SK-N-SH (cell line): ENCODE results near the gene DPAGT1. TPM values are rescaled to one million over a fixed set of nuclear protein-coding genes. Genes with fewer than 3 reads are reported as not detected.

Experiments used
- CTCF ChIA-PET: fragments of 300-600, 350-600 bp; formaldehyde crosslinking; extraction: SDS; loops from one replicate; lab custom pipeline; 2021; lab: Yijun Ruan, JAX
- POLR2A ChIA-PET: fragments of 350-600 bp; sonication (Branson Sonifier 250); formaldehyde crosslinking; extraction: SDS; loops from one replicate; lab custom pipeline; 2020; ENCODE audit warnings: antibody characterized with exemption, inconsistent platforms; lab: Yijun Ruan, JAX
- DNase-seq: peaks from one replicate; pipeline ENCODE4 v3.0.0; 2012
- H2AFZ ChIP-seq: fragments of 200-600 bp; sonication (generic); 2 replicates; pipeline ENCODE4 v1.8.1; 2016; ENCODE audit warnings: antibody characterized with exemption, mild to moderate bottlenecking, low read depth
- H3F3A ChIP-seq: fragments of 200-600 bp; sonication (generic); replicated peaks from 2 replicates; pipeline ENCODE3; 2016; ENCODE audit warnings: antibody characterized with exemption, mild to moderate bottlenecking; ENCODE audit not compliant: insufficient read depth
- H3K27ac ChIP-seq, 2 experiments: fragments of 200-500 bp in 1 of 2; fragments of 200-600 bp in 1 of 2; sonication (Bioruptor generic) in 1 of 2; sonication (generic), shearing (Covaris generic) in 1 of 2; 2 replicates each; pipeline versions ENCODE4 v1.5.1 to v1.6.1; 2014 to 2016; ENCODE audit warnings: low read depth in 2 of 2, inconsistent platforms in 1 of 2, low read length in 1 of 2, mild to moderate bottlenecking in 1 of 2, mixed read lengths in 1 of 2
- H3K27me3 ChIP-seq: fragments of 200-600 bp; sonication (generic), shearing (Covaris generic); 2 replicates; pipeline ENCODE4 v1.6.1; 2016; ENCODE audit warnings: mixed run types; ENCODE audit not compliant: insufficient read depth
- H3K36me3 ChIP-seq, 2 experiments: fragments of 200-500 bp in 1 of 2; fragments of 200-600 bp in 1 of 2; sonication (Bioruptor generic) in 1 of 2; sonication (generic) in 1 of 2; replicated peaks in 1 of 2; 2 replicates each; pipeline versions ENCODE3 to v1.5.1; 2014 to 2016; ENCODE audit warnings: low read length in 1 of 2, mild to moderate bottlenecking in 1 of 2; ENCODE audit not compliant: insufficient read depth in 2 of 2, control insufficient read depth in 1 of 2
- H3K4me1 ChIP-seq, 2 experiments: fragments of 200-500 bp in 1 of 2; fragments of 200-600 bp in 1 of 2; sonication (Bioruptor generic) in 1 of 2; sonication (generic), shearing (Covaris generic) in 1 of 2; 2 replicates each; pipeline versions ENCODE4 v1.5.1 to v1.6.1; 2014 to 2016; ENCODE audit warnings: low read depth in 1 of 2, low read length in 1 of 2, mixed run types in 1 of 2; ENCODE audit not compliant: insufficient read depth in 2 of 2, control insufficient read depth in 1 of 2
- H3K4me2 ChIP-seq: fragments of 200-600 bp; sonication (generic), shearing (Covaris generic); 2 replicates; pipeline ENCODE4 v1.6.1; 2017; ENCODE audit warnings: mixed run types
- H3K4me3 ChIP-seq, 2 experiments: fragments of 200-500 bp in 1 of 2; fragments of 200-600 bp in 1 of 2; sonication (Bioruptor generic) in 1 of 2; sonication (generic), shearing (Covaris generic) in 1 of 2; 2 replicates each; pipeline versions ENCODE4 v1.5.1 to v1.8.1; 2014 to 2016; ENCODE audit warnings: low read depth in 2 of 2, inconsistent platforms in 1 of 2, low read length in 1 of 2, mild to moderate bottlenecking in 1 of 2, mixed read lengths in 1 of 2, moderate library complexity in 1 of 2
- H3K79me2 ChIP-seq: fragments of 200-600 bp; sonication (generic); 2 replicates; pipeline ENCODE4 v1.8.1; 2017; ENCODE audit warnings: mild to moderate bottlenecking; ENCODE audit not compliant: insufficient read depth
- H3K9ac ChIP-seq: fragments of 200-600 bp; sonication (generic); 2 replicates; pipeline ENCODE4 v1.6.1; 2017; ENCODE audit warnings: mixed run types
- H3K9me2 ChIP-seq: fragments of 200-600 bp; sonication (generic); 2 replicates; pipeline ENCODE4 v1.6.1; 2017; ENCODE audit warnings: mixed run types
- H3K9me3 ChIP-seq: fragments of 200-600 bp; sonication (generic); 2 replicates; pipeline ENCODE4 v1.6.1; 2017; ENCODE audit warnings: mixed run types, mild to moderate bottlenecking, moderate library complexity
- H4K20me1 ChIP-seq: fragments of 200-600 bp; sonication (generic); 2 replicates; pipeline ENCODE4 v1.6.1; 2017; ENCODE audit warnings: mild to moderate bottlenecking, mixed run types; ENCODE audit not compliant: insufficient read depth
- CTCF ChIP-seq: fragments of 200-600 bp; sonication (generic); IDR thresholded peaks from 2 replicates; pipeline ENCODE4 v1.6.1; 2017; ENCODE audit warnings: antibody characterized with exemption, mild to moderate bottlenecking, moderate library complexity
- EZH2phosphoT487 ChIP-seq: fragments of 200-600 bp; sonication (generic); IDR thresholded peaks from 2 replicates; pipeline ENCODE4 v1.6.1; 2017; ENCODE audit warnings: low read depth, mixed run types, mild to moderate bottlenecking, antibody characterized with exemption, moderate library complexity, borderline replicate concordance
- FOXJ3 ChIP-seq: sonication (generic); formaldehyde crosslinking; IDR thresholded peaks from 2 replicates; pipeline ENCODE4 v1.5.1; 2020; ENCODE audit warnings: mild to moderate bottlenecking, missing genetic modification reagents
- GABPA ChIP-seq: IDR thresholded peaks from 2 replicates; pipeline ENCODE4 v1.4.0; 2012; ENCODE audit warnings: low read depth, mild to moderate bottlenecking
- MXI1 ChIP-seq: IDR thresholded peaks from 2 replicates; pipeline ENCODE4 v1.6.1; 2012; ENCODE audit warnings: mild to moderate bottlenecking, low read depth, low read length, improper control_type of control experiment
- NRF1 ChIP-seq: IDR thresholded peaks from 2 replicates; pipeline ENCODE4 v1.6.1; 2012; ENCODE audit warnings: low read depth, mild to moderate bottlenecking, low read length
- PBX3 ChIP-seq: IDR thresholded peaks from 2 replicates; pipeline ENCODE4; 2012
- POLR2AphosphoS5 ChIP-seq: IDR thresholded peaks from 2 replicates; pipeline ENCODE4 v1.6.1; 2012; ENCODE audit warnings: low read depth, low read length
- RCOR1 ChIP-seq: fragments of 150-350 bp; IDR thresholded peaks from 2 replicates; pipeline ENCODE4 v1.6.1; 2017; ENCODE audit warnings: antibody characterized with exemption, low read length
- RFX5 ChIP-seq: IDR thresholded peaks from 2 replicates; pipeline ENCODE4 v1.6.1; 2012; ENCODE audit warnings: mild to moderate bottlenecking, improper control_type of control experiment, low read length
- TEAD4 ChIP-seq: IDR thresholded peaks from 2 replicates; pipeline ENCODE4 v1.4.0; 2012; ENCODE audit warnings: mild to moderate bottlenecking, borderline replicate concordance; ENCODE audit not compliant: insufficient read depth
- WGBS: methylation state at CpG from one replicate; pipeline ENCODE4 v1.1.6; 2017; ENCODE audit warnings: low lambda C conversion rate; 5-methylcytosine and 5-hydroxymethylcytosine counted together
- polyA plus RNA-seq, 3 experiments: library from polyadenylated mRNA; depleted of rRNA; stranded (reverse); fragments of >200 nt; gene quantifications; 2 replicates each; pipeline ENCODE4 v1.2.3, GENCODE V29; 2012

DPAGT1 gene
- polyA plus RNA-seq, 1 of the 3 experiments (the other 2 are of a cell fraction), result 99.5 TPM

- TF ChIP-seq CTCF (peak; percentile 27), FOXJ3 (CRISPR knock-in tag) (no peak), NRF1 (peak; percentile 53), GABPA (peak; percentile 69; the same call in 1 of the 2 replicates), EZH2phosphoT487 (no peak), MXI1 (no peak; the same call in 1 of the 2 replicates), RFX5 (peak; percentile 82), RCOR1 (no peak; the same call in 1 of the 2 replicates), TEAD4 (no peak), POLR2AphosphoS5 (peak; percentile 74)
These were observed 44.5 kb downstream of the DPAGT1 start, which contains the start of gene HYOU1 (continued) for GRCh38 chr11:119057000-119057769.

GRCh38 chr11:119056421-119056999, 45.1 kb downstream of the DPAGT1 start:
- Histone ChIP-seq H2AFZ (peak overlapping the region; percentile 89), H3K36me3 (peaks cover 32 to 38% of the 10 kb centered on the region in 2 experiments), H3K4me1 (peaks cover 12 to 21% of the 10 kb centered on the region in 2 experiments; a peak in 2 of 4 replicates), H3K79me2 (peaks cover 33% of the 10 kb centered on the region), H3K9me2 (no peaks in the 10 kb centered on the region), H3F3A (peaks cover 11% of the 10 kb centered on the region), H3K9ac (peak overlapping the region; percentile 91), H3K27me3 (no peaks in the 10 kb centered on the region), H4K20me1 (no peaks in the 10 kb centered on the region), H3K9me3 (no peaks in the 10 kb centered on the region), H3K4me2 (peak overlapping the region; percentile 94), H3K4me3 (peak overlapping the region; percentile 82 to 90), H3K27ac (peak overlapping the region; percentile 77 to 84; a peak in 3 of 4 replicates)
- TF ChIP-seq CTCF, result 0 out of 2 replicates have a peak, but pooled peaks have one; percentile 27
- no peak for TF ChIP-seq PBX3
- DNase-seq, result peak; percentile 78
- ChIA-PET CTCF (interaction anchor here (0.8 to 2.1 kb wide), 14 partner anchors 8 to 284 kb away, joined by 3 to 8 read pairs (median 4); partner anchors contain the start of genes SLC37A4 and VPS11), POLR2A (interaction anchor here (0.7 to 3.8 kb wide), 11 partner anchors 10 to 56 kb away, joined by 3 to 21 read pairs (median 8); partner anchors contain the start of genes DPAGT1, HMBS, RPS25 and SLC37A4)
- 5% methylated on average over 11 of the region's 48 CpGs for WGBS
